ENCODE data around the gene POFUT2.

The POFUT2 gene

GRCh38 chr21:45281411-45282282 is 6.0 kb downstream of the POFUT2 start:
- no peak for DNase-seq

GRCh38 chr21:45280969-45281368 is 6.7 kb downstream of the POFUT2 start:
- DNase-seq = no peak

- DNase-seq = no peak
These were observed 7.4 kb downstream of the POFUT2 start for GRCh38 chr21:45280178-45280821.

GRCh38 chr21:45279446-45280177 is 8.1 kb downstream of the POFUT2 start:
- DNase-seq = no peak

GRCh38 chr21:45278156-45278911 is 9.4 kb downstream of the POFUT2 start:
- no peak for DNase-seq

GRCh38 chr21:45277101-45278045 is 10.3 kb downstream of the POFUT2 start:
- DNase-seq = no peak

GRCh38 chr21:45276596-45276995 is 11.1 kb downstream of the POFUT2 start:
- no peak for DNase-seq

GRCh38 chr21:45270306-45270821 is 17.3 kb downstream of the POFUT2 start:
- no peak for DNase-seq

GRCh38 chr21:45269861-45270260 is 17.8 kb downstream of the POFUT2 start:
- DNase-seq = no peak

GRCh38 chr21:45267390-45267760 is 20.3 kb downstream of the POFUT2 start:
- DNase-seq = no peak

GRCh38 chr21:45266518-45267389 is 20.9 kb downstream of the POFUT2 start:
- peak; percentile 47 to 60 for DNase-seq

- no peak for DNase-seq
These were observed 21.8 kb downstream of the POFUT2 start for GRCh38 chr21:45265721-45266517.

GRCh38 chr21:45264912-45265515 is 22.7 kb downstream of the POFUT2 start:
- no peak for DNase-seq

- DNase-seq = no peak
These were observed 23.4 kb downstream of the POFUT2 start for GRCh38 chr21:45264146-45264911.

- DNase-seq = no peak
These were observed 24.2 kb downstream of the POFUT2 start for GRCh38 chr21:45263534-45263933.

- no peak for DNase-seq
These were observed 25.1 kb downstream of the POFUT2 start for GRCh38 chr21:45262616-45263015.

GRCh38 chr21:45262041-45262581 is 25.6 kb downstream of the POFUT2 start:
- no peak for DNase-seq

GRCh38 chr21:45261093-45261492 is 26.6 kb downstream of the POFUT2 start:
- no peak for DNase-seq

All from activated CD4-positive, alpha-beta T cell treated with anti-CD3 and anti-CD28 coated beads, Interleukin-2, amount 50 U/mL, for 48 hours (primary cell).